Vagina (tissue), 2 donors: Measurements from ENCODE around the gene TAPBPL.

Source experiments
- CTCF ChIP-seq, 3 experiments: fragments of 450-650 bp in 2 of 3; fragments of 200-600 bp in 1 of 3; sonication (generic) in 1 of 3; IDR thresholded peaks; one replicate each; pipeline ENCODE4 v1.5.1; 2017 to 2019; ENCODE audit warnings: antibody characterized with exemption in 3 of 3, mild to moderate bottlenecking in 2 of 3, moderate library complexity in 2 of 3
- POLR2AphosphoS5 ChIP-seq, 2 donors: sonication (generic); formaldehyde crosslinking; IDR thresholded peaks; one replicate each; pipeline ENCODE4 v1.9.0; 2017; ENCODE audit warnings: antibody characterized with exemption in 2 of 2, mild to moderate bottlenecking in 2 of 2, low read depth in 1 of 2; ENCODE audit not compliant: insufficient read depth in 1 of 2

GRCh38 chr12:6507102-6507998 is 55.5 kb downstream of the TAPBPL start:
- no peak for TF ChIP-seq CTCF (IDR thresholded peaks at IDR 0.05)
- no peak for TF ChIP-seq POLR2AphosphoS5 (IDR thresholded peaks at IDR 0.05; ENCODE audit: insufficient read depth in 1 of 2, low read depth in 1 of 2)
